ENCODE data around the gene SERAC1.

The SERAC1 gene

GRCh38 chr6:158072083-158072721 lies 95.9 kb downstream of the SERAC1 start:
- DNase-seq = peak; percentile 88

- no peak for DNase-seq
Measured at GRCh38 chr6:158071121-158072082, 96.7 kb downstream of the SERAC1 start.

DNA sequence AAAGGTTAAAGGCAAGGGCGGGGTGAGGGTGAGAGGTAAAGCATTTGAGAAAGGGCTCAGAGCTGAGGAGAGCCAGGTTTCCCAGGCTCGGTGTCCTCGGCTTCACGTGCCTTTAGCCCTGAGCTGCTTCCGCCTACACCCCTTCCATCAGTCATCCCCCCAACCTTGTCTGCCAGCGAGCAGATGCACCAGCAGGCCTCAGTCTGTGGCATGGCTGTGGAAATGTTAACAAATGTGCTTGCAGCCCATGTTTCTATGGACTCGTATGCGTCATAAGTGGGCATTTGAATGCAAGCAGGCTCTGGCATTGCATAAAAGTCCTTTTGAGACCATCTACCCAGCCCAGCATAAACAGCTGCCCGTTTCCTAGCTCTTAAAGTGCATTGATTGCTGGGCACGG lies 97.5 kb downstream of the SERAC1 start:
- DNase-seq = no peak

DNA sequence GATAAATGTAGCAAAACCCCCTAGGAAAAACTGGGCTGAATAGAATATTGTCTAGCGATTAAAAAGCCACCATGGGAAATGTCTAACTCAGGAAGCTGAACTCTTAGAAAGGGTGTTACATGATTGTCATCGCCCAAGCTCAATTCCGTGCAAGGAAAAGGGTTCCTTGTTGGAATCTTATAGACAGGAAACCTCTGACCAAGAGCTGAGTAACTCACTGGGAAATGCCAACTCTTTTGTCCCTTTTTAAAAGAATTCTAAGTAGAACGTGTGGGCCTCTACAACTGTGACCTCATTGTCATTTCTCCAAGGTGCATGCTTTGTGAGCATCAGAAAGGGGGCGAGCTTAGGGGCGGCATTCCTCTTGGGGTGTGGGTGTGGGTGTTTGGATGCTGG lies 98.3 kb downstream of the SERAC1 start:
- no peak for DNase-seq

GRCh38 chr6:158068893-158069799 lies 98.9 kb downstream of the SERAC1 start:
- DNase-seq = no peak

DNA sequence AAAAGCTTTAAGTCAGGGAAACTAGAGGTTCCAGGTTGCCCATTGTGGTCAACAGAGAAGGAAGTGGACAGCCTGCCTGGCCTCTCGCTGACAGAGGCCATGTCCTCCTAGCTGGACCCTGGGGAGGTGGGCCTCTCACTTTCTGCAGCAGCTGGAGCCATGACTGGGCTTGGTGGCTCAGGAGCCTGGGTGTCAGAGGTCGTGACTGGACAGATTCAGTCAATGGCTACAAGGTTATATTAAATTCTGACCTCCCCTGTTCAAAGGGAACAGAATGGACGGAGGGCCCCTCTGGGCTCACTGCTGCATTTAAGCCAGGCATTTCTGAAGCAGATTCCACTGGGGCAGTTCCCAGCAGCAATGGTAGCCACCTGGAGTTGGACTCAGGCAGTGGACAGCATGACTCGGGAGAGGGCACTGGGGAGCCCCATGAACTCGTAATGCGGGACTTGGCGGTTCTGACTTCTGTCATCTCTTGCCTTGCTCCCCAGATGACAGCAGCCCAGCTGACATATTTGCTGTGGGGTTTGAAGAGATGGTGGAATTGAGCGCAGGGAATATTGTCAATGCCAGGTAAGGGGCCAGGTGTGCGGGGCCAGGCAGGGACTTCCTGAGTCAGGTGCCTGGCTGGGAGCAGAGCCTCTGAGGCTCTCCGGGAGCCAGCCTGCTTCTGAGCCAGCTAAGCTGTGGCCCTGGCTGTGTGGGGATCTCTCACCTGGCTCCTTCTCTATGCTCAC lies 99.7 kb downstream of the SERAC1 start:
- no peak for DNase-seq

GRCh38 chr6:158067436-158068015 lies 100.5 kb downstream of the SERAC1 start:
- no peak for DNase-seq

GRCh38 chr6:158066136-158066781 lies 101.8 kb downstream of the SERAC1 start:
- DNase-seq = no peak

DNA sequence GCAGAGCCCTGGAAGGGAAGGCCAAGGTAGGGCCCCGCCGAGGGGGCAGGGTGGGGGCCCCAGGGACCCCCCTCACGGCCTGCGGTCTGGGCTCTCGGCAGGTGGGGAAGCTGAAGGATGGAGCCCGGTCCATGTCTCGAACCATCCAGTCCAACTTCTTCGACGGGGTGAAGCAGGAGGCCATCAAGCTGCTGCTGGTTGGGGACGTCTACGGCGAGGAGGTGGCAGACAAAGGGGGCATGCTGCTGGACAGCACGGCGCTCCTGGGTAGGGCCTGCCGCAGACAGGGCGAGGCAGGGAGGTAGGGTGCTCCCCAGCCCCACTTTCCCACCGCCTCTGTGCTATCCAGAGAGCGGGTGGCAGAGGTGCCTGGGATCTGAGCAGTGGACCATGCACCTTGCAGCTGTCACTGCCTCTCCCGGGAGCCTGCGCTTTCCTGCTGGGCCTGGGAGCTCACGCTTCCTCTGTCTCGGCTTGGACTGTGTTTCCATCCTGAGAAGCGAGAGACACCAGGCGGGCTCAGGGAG lies 103.3 kb downstream of the SERAC1 start:
- no peak for DNase-seq

DNA sequence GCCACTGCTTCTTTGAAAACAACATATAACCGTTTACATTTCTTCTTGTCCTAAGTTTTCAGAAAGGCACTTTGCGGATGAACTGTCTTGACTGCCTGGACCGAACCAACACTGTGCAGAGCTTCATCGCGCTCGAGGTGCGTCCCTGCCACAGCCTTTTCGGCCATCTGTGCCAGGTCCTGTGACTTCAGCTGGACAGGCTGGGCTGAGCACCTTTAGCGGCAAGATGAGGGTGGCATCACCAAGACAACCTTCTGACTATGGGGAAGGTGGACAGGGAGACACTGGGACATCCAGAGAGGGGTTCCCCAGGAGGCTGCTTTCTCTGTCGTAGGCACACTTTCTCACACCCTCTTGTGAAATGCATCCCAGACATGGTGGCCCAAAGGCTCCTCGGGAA lies 104.3 kb downstream of the SERAC1 start:
- no peak for DNase-seq

DNA sequence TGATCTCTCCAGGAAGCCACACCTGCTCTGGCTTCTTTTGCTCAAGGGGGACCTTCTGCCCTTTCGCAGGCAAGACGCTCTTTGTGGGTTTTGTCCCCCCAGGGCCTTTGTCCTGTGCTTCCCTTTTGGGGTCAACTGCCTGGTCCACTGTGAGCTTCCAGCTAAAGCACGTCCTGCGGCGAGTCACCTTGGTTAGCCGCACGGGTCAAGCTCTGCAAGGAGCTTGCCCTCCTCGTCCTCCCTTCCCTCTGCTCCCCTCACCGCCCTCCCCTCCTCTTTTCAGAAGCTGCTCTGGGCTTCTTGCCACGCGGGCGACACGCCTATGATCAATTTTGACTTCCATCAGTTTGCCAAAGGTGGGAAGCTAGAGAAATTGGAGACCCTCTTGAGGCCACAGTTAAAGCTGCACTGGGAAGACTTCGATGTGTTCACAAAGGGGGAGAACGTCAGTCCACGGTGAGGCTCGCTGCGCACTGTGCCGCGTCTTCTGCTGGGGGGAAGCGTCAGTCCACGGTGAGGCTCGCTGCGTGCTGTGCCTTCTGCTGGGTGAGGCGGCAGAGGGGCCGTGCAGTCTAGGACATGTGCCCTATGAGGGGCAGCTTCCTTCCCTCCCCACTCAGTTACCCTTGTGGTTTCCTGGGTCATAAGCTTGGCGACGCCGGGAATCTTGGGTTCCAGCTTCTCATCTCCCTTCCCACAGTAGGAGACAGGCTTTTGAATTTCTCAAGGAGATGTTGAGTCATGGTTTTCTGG lies 106.2 kb downstream of the SERAC1 start:
- no peak for DNase-seq

GRCh38 chr6:158061361-158061708 lies 106.7 kb downstream of the SERAC1 start:
- no peak for DNase-seq

GRCh38 chr6:158060455-158061360 lies 107.4 kb downstream of the SERAC1 start:
- no peak for DNase-seq
